MM.1S (cell line): ENCODE results near the gene OR8J3.
"Not testable (repeated sequence)": the region's sequence is repeated elsewhere in the genome, so short reads cannot be mapped to it uniquely, and the experiment has no call there.

Experiments used
- DNase-seq: peaks from one replicate; pipeline ENCODE4 v3.0.0-alpha.2; 2015
- H2AFZ ChIP-seq: fragments of 300-600 bp; sonication (generic); 2 replicates; pipeline ENCODE4 v1.6.0; 2016; ENCODE audit warnings: antibody characterized with exemption, low read length
- H3F3A ChIP-seq: fragments of 300-600 bp; sonication (generic); 2 replicates; pipeline ENCODE4 v1.6.1; 2016; ENCODE audit warnings: mild to moderate bottlenecking, antibody characterized with exemption, low read length, moderate library complexity, mixed read lengths; ENCODE audit not compliant: insufficient read depth
- H3K27ac ChIP-seq: fragments of 300-600 bp; sonication (generic); 2 replicates; pipeline ENCODE4 v1.5.1; 2016; ENCODE audit warnings: mild to moderate bottlenecking, low read length
- H3K27me3 ChIP-seq: fragments of 300-600 bp; sonication (generic); replicated peaks from 2 replicates; pipeline ENCODE4 v1.6.0; 2016; ENCODE audit warnings: low read length; ENCODE audit not compliant: insufficient read depth
- H3K36me3 ChIP-seq: fragments of 300-600 bp; sonication (generic); replicated peaks from 2 replicates; pipeline ENCODE4 v1.6.1; 2016; ENCODE audit warnings: mild to moderate bottlenecking, low read length, mixed read lengths; ENCODE audit not compliant: insufficient read depth
- H3K4me1 ChIP-seq: fragments of 300-600 bp; sonication (generic); 2 replicates; pipeline ENCODE4 v1.6.1; 2016; ENCODE audit warnings: low read length, mixed read lengths
- H3K4me2 ChIP-seq: fragments of 300-600 bp; sonication (generic); 2 replicates; pipeline ENCODE4 v1.6.0; 2016; ENCODE audit warnings: low read depth, low read length
- H3K4me3 ChIP-seq: fragments of 300-600 bp; sonication (generic); 2 replicates; pipeline ENCODE4 v1.5.1; 2016; ENCODE audit warnings: low read length, mixed read lengths
- H3K79me2 ChIP-seq: fragments of 300-600 bp; sonication (generic); 2 replicates; pipeline ENCODE4 v1.6.1; 2016; ENCODE audit warnings: mixed run types, low read length, mixed read lengths
- H3K9ac ChIP-seq: fragments of 300-600 bp; sonication (generic); 2 replicates; pipeline ENCODE4 v1.6.1; 2016; ENCODE audit warnings: low read length, mixed read lengths
- H3K9me2 ChIP-seq: fragments of 300-600 bp; sonication (generic); replicated peaks from 2 replicates; pipeline ENCODE4 v1.6.1; 2016; ENCODE audit warnings: mild to moderate bottlenecking, low read length, mixed read lengths; ENCODE audit not compliant: insufficient read depth
- H3K9me3 ChIP-seq: fragments of 300-600 bp; sonication (generic); replicated peaks from 2 replicates; pipeline ENCODE4 v1.6.1; 2016; ENCODE audit warnings: mild to moderate bottlenecking, low read length, mixed read lengths; ENCODE audit not compliant: insufficient read depth
- H4K20me1 ChIP-seq: fragments of 300-600 bp; sonication (generic); 2 replicates; pipeline ENCODE4 v1.6.1; 2016; ENCODE audit warnings: mild to moderate bottlenecking, low read length, moderate library complexity, mixed read lengths; ENCODE audit not compliant: insufficient read depth
- EZH2 ChIP-seq: fragments of 300-600 bp; sonication (generic); optimal IDR thresholded peaks from 2 replicates; pipeline ENCODE3; 2017; ENCODE audit warnings: low read depth, mild to moderate bottlenecking, antibody characterized with exemption, low read length, mixed read lengths
- EZH2phosphoT487 ChIP-seq: fragments of 300-600 bp; sonication (generic); IDR thresholded peaks from 2 replicates; pipeline ENCODE4 v1.6.1; 2018; ENCODE audit warnings: antibody characterized with exemption, low read length
- TF ChIP-seq, protein P1 (sequence below): fragments of 300-600 bp; sonication (generic); IDR thresholded peaks from 2 replicates; pipeline ENCODE4 v1.5.1; 2016; ENCODE audit warnings: antibody characterized with exemption, low read length, mixed read lengths

The OR8J3 gene

GRCh38 chr11:56152333-56152732, 12.3 kb upstream of the OR8J3 start:
- no peaks in the 10 kb centered on the region for H4K20me1 ChIP-seq
- TF ChIP-seq EZH2 = no peak
- TF ChIP-seq, protein P1, sequence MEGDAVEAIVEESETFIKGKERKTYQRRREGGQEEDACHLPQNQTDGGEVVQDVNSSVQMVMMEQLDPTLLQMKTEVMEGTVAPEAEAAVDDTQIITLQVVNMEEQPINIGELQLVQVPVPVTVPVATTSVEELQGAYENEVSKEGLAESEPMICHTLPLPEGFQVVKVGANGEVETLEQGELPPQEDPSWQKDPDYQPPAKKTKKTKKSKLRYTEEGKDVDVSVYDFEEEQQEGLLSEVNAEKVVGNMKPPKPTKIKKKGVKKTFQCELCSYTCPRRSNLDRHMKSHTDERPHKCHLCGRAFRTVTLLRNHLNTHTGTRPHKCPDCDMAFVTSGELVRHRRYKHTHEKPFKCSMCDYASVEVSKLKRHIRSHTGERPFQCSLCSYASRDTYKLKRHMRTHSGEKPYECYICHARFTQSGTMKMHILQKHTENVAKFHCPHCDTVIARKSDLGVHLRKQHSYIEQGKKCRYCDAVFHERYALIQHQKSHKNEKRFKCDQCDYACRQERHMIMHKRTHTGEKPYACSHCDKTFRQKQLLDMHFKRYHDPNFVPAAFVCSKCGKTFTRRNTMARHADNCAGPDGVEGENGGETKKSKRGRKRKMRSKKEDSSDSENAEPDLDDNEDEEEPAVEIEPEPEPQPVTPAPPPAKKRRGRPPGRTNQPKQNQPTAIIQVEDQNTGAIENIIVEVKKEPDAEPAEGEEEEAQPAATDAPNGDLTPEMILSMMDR = no peak
- TF ChIP-seq EZH2phosphoT487 = no peak
- H3K27ac ChIP-seq = no peak overlapping the region
- no peak overlapping the region for H3K9ac ChIP-seq
- no peaks in the 10 kb centered on the region for H3K36me3 ChIP-seq
- H3K79me2 ChIP-seq = no peaks in the 10 kb centered on the region
- H3K27me3 ChIP-seq = no peaks in the 10 kb centered on the region
- DNase-seq = no peak
- no peaks in the 10 kb centered on the region for H3K9me2 ChIP-seq
- H3F3A ChIP-seq = no peaks in the 10 kb centered on the region
- no peak overlapping the region for H3K4me3 ChIP-seq
- no peaks in the 10 kb centered on the region for H3K9me3 ChIP-seq
- H3K4me2 ChIP-seq = no peak overlapping the region
- no peaks in the 10 kb centered on the region for H3K4me1 ChIP-seq
- H2AFZ ChIP-seq = no peak overlapping the region

DNA sequence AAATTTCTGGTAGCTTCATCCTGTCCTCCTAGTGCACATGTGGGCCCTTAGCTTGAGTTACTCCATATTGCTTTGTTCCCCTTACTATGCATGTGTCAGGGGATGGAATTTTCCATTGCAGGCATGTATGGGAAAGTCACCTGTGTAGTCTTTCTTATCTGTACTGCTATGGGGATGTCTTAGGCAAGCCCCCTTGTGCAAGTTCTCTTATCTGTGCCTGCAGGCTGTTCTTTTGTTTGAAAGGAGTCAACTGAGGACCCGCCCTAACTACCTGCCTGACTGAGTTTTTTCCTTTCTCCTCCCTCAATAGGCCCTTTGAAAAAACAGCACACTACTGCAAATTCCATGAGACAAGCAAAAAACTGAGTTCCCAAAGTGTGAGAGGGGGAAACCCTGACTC, 11.4 kb upstream of the OR8J3 start:
- Histone ChIP-seq H3K27ac (no peak overlapping the region), H3K4me1 (no peaks in the 10 kb centered on the region), H3F3A (no peaks in the 10 kb centered on the region), H3K4me3 (no peak overlapping the region), H3K36me3 (no peaks in the 10 kb centered on the region), H2AFZ (no peak overlapping the region), H3K4me2 (no peak overlapping the region), H3K79me2 (no peaks in the 10 kb centered on the region), H3K9ac (no peak overlapping the region), H3K9me2 (no peaks in the 10 kb centered on the region), H4K20me1 (no peaks in the 10 kb centered on the region), H3K27me3 (no peaks in the 10 kb centered on the region), H3K9me3 (no peaks in the 10 kb centered on the region)
- no peak for DNase-seq
- TF ChIP-seq, protein P1 = no peak
- TF ChIP-seq EZH2 (no peak), EZH2phosphoT487 (no peak)

DNA sequence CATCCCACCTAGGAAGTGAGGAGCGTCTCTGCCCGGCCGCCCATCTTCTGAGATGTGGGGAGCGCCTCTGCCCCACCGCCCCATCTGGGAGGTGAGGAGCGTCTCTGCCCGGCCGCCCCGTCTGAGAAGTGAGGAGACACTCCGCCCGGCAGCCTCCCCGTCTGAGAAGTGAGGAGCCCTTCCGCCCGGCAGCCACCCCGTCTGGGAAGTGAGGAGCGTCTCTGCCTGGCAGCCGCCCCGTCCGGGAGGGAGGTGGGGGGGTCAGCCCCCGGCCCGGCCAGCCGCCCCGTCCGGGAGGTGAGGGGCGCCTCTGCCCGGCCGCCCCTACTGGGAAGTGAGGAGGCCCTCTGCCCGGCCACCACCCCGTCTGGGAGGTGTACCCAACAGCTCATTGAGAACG, 3.7 kb upstream of the OR8J3 start:
- H3K27ac ChIP-seq, H3K9me3 ChIP-seq, H3F3A ChIP-seq, H3K27me3 ChIP-seq, DNase-seq, H3K9ac ChIP-seq, H3K36me3 ChIP-seq, H3K4me3 ChIP-seq, H3K9me2 ChIP-seq, H3K4me2 ChIP-seq, H3K79me2 ChIP-seq, H2AFZ ChIP-seq, H4K20me1 ChIP-seq, H3K4me1 ChIP-seq: not testable (repeated sequence)

- Histone ChIP-seq H3K9me3 (no peaks in the 10 kb centered on the region), H3K79me2 (no peaks in the 10 kb centered on the region), H3F3A (no peaks in the 10 kb centered on the region), H3K27me3 (no peaks in the 10 kb centered on the region), H3K4me2 (no peak within 1 kb of the TSS), H3K4me1 (no peaks in the 10 kb centered on the region), H4K20me1 (no peaks in the 10 kb centered on the region), H3K27ac (no peak within 1 kb of the TSS), H3K36me3 (no peaks in the 10 kb centered on the region), H2AFZ (no peak within 1 kb of the TSS), H3K9ac (no peak within 1 kb of the TSS), H3K4me3 (no peak within 1 kb of the TSS), H3K9me2 (no peaks in the 10 kb centered on the region)
- TF ChIP-seq, protein P1 = no peak
- TF ChIP-seq EZH2phosphoT487 (no peak), EZH2 (no peak)
- DNase-seq = no peak
Observed at GRCh38 chr11:56122073-56122472, 17.9 kb downstream of the OR8J3 start, which contains the start of gene OR8H3. TSS of gene OR8H3 (plus strand) at chr11:56122373. CDS start at chr11:56122373, 0 bp downstream.
